Neural cell (in vitro differentiated cells): ENCODE data around the gene OGA. TPM values are rescaled to one million over a fixed set of nuclear protein-coding genes. Genes with fewer than 3 reads are reported as not detected.

Experiments
- H2AFZ ChIP-seq: fragments of 200-600, 300-800 bp; sonication (generic), shearing (Covaris generic); 2 replicates; pipeline ENCODE4 v1.6.0; 2014; ENCODE audit warnings: low read depth, mild to moderate bottlenecking, antibody characterized with exemption, low read length, moderate library complexity
- H3F3A ChIP-seq: fragments of 200-600 bp; shearing (Covaris generic); 2 replicates; pipeline ENCODE4 v1.6.1; 2016; ENCODE audit warnings: mild to moderate bottlenecking, moderate library complexity, mixed read lengths, antibody characterized with exemption, low read length; ENCODE audit not compliant: insufficient read depth, poor library complexity, severe bottlenecking
- H3K27ac ChIP-seq: fragments of 200-600, 300-800 bp; sonication (generic), shearing (Covaris generic); 2 replicates; pipeline ENCODE4 v1.5.1; 2014; ENCODE audit warnings: mild to moderate bottlenecking, low read length, moderate library complexity
- H3K27me3 ChIP-seq: fragments of 300-800, 200-600 bp; sonication (generic), shearing (Covaris generic); 2 replicates; pipeline ENCODE4 v1.6.0; 2014; ENCODE audit warnings: mild to moderate bottlenecking, low read depth, low read length, moderate library complexity; ENCODE audit not compliant: insufficient read depth
- H3K36me3 ChIP-seq: fragments of 300-800, 200-600 bp; sonication (generic), shearing (Covaris generic); 2 replicates; pipeline ENCODE4 v1.5.1; 2014; ENCODE audit warnings: mild to moderate bottlenecking, antibody characterized with exemption, low read length, moderate library complexity; ENCODE audit not compliant: insufficient read depth
- H3K4me2 ChIP-seq: fragments of 300-800, 200-600 bp; sonication (generic), shearing (Covaris generic); 2 replicates; pipeline ENCODE4 v1.6.0; 2014; ENCODE audit warnings: mild to moderate bottlenecking, low read length
- H3K4me3 ChIP-seq: fragments of 300-800, 200-600 bp; sonication (generic), shearing (Covaris generic); 2 replicates; pipeline ENCODE4 v1.5.1; 2014; ENCODE audit warnings: mild to moderate bottlenecking, low read length, moderate library complexity
- H3K79me2 ChIP-seq: fragments of 200-600 bp; shearing (Covaris generic); replicated peaks from 2 replicates; pipeline ENCODE4 v1.6.0; 2014; ENCODE audit warnings: mild to moderate bottlenecking, low read length, moderate library complexity; ENCODE audit not compliant: insufficient read depth
- H3K9ac ChIP-seq: fragments of 300-800, 200-600 bp; sonication (generic), shearing (Covaris generic); 2 replicates; pipeline ENCODE4 v1.6.1; 2016; ENCODE audit warnings: mild to moderate bottlenecking, low read length, mixed read lengths
- H3K9me2 ChIP-seq: fragments of 200-600 bp; shearing (Covaris generic); 2 replicates; pipeline ENCODE4 v1.6.1; 2016; ENCODE audit warnings: mild to moderate bottlenecking, low read length, mixed read lengths; ENCODE audit not compliant: insufficient read depth
- H3K9me3 ChIP-seq: fragments of 200-600, 300-800 bp; sonication (generic), shearing (Covaris generic); 2 replicates; pipeline ENCODE4 v1.6.1; 2016; ENCODE audit warnings: mild to moderate bottlenecking, mixed run types, low read length, moderate library complexity, mixed read lengths
- H4K20me1 ChIP-seq: fragments of 200-600 bp; shearing (Covaris generic); 2 replicates; pipeline ENCODE4 v1.6.1; 2016; ENCODE audit warnings: mild to moderate bottlenecking, mixed run types; ENCODE audit not compliant: insufficient read depth
- EP300 ChIP-seq: fragments of 450-650 bp; conservative IDR thresholded peaks from 2 replicates; pipeline ENCODE4 v1.6.1; 2014; ENCODE audit warnings: antibody characterized with exemption, mild to moderate bottlenecking, moderate library complexity; ENCODE audit not compliant: poor library complexity, severe bottlenecking
- EZH2 ChIP-seq: fragments of 200-600, 300-800 bp; shearing (Covaris generic), sonication (generic); IDR thresholded peaks from 2 replicates; pipeline ENCODE4 v1.6.1; 2014; ENCODE audit warnings: antibody characterized with exemption, low read length, borderline replicate concordance, mild to moderate bottlenecking; ENCODE audit not compliant: insufficient read depth, poor library complexity, severe bottlenecking
- MXI1 ChIP-seq: fragments of 450-650 bp; conservative IDR thresholded peaks from 2 replicates; pipeline ENCODE4 v1.6.1; 2014; ENCODE audit warnings: antibody characterized with exemption, mild to moderate bottlenecking; ENCODE audit not compliant: poor library complexity, severe bottlenecking
- POLR2AphosphoS5 ChIP-seq: IDR thresholded peaks from 2 replicates; pipeline ENCODE4 v1.6.1; 2012
- RAD21 ChIP-seq: fragments of 450-650 bp; conservative IDR thresholded peaks from 2 replicates; pipeline ENCODE4 v1.6.1; 2014; ENCODE audit warnings: antibody characterized with exemption, mild to moderate bottlenecking, moderate library complexity
- SMC3 ChIP-seq: fragments of 450-650 bp; conservative IDR thresholded peaks from 2 replicates; pipeline ENCODE4 v1.6.1; 2014; ENCODE audit warnings: antibody characterized with exemption, mild to moderate bottlenecking, moderate library complexity; ENCODE audit not compliant: poor library complexity
- TAF1 ChIP-seq: IDR thresholded peaks from 2 replicates; pipeline ENCODE4 v1.6.1; 2012; ENCODE audit warnings: low read depth
- polyA plus RNA-seq: library from polyadenylated mRNA; depleted of rRNA; stranded (reverse); fragments of >200 nt; gene quantifications from 2 replicates; pipeline ENCODE4 v1.2.3, GENCODE V29; 2014
- TF ChIP-seq, protein P1 (sequence below): fragments of 450-650 bp; IDR thresholded peaks from 2 replicates; pipeline ENCODE4 v1.5.1; 2014; ENCODE audit warnings: antibody characterized with exemption, mild to moderate bottlenecking, moderate library complexity; ENCODE audit not compliant: poor library complexity, severe bottlenecking
- TF ChIP-seq, protein P2 (sequence below): IDR thresholded peaks from 2 replicates; pipeline ENCODE4 v1.6.1; 2012; ENCODE audit warnings: borderline replicate concordance

OGA gene
- polyA plus RNA-seq, 1 donor from 2014 or later, result 357 TPM

DNA sequence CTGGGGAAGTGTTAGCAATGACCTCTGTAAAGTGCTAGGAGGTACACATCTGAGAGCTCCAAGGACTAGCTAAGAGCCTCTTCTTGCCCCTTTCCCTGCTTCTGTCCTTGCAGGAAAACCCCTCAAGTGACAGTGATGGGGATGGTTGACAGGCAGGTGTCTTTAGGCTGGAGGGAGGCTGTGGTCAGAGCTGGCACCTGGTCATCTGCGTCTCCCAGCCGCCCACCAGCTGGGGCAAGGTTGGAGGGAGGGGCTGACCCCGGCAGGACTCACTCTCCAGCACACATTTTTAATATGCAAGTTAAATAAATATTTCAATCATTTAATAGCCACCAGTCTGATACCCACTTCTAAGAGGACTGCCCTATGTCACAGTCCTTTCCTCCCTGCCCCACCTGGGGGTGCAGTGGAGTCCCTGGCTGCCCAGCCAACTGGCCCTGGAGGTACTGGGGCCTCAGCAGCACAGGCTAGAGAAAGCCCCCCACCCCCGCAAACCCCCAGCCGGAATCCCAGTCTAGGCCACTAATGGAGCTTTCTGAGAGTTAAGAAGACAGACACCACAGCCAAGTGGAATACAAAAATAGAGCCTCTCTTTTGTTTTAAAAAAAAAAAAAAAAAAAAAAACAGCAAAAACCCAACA is 48.6 kb downstream of the OGA start:
- H3F3A ChIP-seq, result no peaks in the 10 kb centered on the region
- H3K27me3 ChIP-seq, result peaks cover 33% of the 10 kb centered on the region
- no peaks in the 10 kb centered on the region for H3K79me2 ChIP-seq
- no peaks in the 10 kb centered on the region for H4K20me1 ChIP-seq
- no peaks in the 10 kb centered on the region for H3K9me2 ChIP-seq
- no peak overlapping the region for H2AFZ ChIP-seq
- TF ChIP-seq, protein P1, sequence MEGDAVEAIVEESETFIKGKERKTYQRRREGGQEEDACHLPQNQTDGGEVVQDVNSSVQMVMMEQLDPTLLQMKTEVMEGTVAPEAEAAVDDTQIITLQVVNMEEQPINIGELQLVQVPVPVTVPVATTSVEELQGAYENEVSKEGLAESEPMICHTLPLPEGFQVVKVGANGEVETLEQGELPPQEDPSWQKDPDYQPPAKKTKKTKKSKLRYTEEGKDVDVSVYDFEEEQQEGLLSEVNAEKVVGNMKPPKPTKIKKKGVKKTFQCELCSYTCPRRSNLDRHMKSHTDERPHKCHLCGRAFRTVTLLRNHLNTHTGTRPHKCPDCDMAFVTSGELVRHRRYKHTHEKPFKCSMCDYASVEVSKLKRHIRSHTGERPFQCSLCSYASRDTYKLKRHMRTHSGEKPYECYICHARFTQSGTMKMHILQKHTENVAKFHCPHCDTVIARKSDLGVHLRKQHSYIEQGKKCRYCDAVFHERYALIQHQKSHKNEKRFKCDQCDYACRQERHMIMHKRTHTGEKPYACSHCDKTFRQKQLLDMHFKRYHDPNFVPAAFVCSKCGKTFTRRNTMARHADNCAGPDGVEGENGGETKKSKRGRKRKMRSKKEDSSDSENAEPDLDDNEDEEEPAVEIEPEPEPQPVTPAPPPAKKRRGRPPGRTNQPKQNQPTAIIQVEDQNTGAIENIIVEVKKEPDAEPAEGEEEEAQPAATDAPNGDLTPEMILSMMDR, result no peak
- no peak for TF ChIP-seq RAD21
- TF ChIP-seq MXI1, result no peak
- TF ChIP-seq POLR2AphosphoS5, result no peak
- TF ChIP-seq SMC3, result no peak
- no peak for TF ChIP-seq EP300
- no peak for TF ChIP-seq EZH2
- TF ChIP-seq TAF1, result no peak
- TF ChIP-seq, protein P2, sequence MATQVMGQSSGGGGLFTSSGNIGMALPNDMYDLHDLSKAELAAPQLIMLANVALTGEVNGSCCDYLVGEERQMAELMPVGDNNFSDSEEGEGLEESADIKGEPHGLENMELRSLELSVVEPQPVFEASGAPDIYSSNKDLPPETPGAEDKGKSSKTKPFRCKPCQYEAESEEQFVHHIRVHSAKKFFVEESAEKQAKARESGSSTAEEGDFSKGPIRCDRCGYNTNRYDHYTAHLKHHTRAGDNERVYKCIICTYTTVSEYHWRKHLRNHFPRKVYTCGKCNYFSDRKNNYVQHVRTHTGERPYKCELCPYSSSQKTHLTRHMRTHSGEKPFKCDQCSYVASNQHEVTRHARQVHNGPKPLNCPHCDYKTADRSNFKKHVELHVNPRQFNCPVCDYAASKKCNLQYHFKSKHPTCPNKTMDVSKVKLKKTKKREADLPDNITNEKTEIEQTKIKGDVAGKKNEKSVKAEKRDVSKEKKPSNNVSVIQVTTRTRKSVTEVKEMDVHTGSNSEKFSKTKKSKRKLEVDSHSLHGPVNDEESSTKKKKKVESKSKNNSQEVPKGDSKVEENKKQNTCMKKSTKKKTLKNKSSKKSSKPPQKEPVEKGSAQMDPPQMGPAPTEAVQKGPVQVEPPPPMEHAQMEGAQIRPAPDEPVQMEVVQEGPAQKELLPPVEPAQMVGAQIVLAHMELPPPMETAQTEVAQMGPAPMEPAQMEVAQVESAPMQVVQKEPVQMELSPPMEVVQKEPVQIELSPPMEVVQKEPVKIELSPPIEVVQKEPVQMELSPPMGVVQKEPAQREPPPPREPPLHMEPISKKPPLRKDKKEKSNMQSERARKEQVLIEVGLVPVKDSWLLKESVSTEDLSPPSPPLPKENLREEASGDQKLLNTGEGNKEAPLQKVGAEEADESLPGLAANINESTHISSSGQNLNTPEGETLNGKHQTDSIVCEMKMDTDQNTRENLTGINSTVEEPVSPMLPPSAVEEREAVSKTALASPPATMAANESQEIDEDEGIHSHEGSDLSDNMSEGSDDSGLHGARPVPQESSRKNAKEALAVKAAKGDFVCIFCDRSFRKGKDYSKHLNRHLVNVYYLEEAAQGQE, result no peak
- no peak overlapping the region for H3K4me3 ChIP-seq
- no peak overlapping the region for H3K4me2 ChIP-seq
- H3K27ac ChIP-seq, result no peak overlapping the region
- no peak overlapping the region for H3K9ac ChIP-seq
- no peaks in the 10 kb centered on the region for H3K9me3 ChIP-seq
- H3K36me3 ChIP-seq, result no peaks in the 10 kb centered on the region

DNA sequence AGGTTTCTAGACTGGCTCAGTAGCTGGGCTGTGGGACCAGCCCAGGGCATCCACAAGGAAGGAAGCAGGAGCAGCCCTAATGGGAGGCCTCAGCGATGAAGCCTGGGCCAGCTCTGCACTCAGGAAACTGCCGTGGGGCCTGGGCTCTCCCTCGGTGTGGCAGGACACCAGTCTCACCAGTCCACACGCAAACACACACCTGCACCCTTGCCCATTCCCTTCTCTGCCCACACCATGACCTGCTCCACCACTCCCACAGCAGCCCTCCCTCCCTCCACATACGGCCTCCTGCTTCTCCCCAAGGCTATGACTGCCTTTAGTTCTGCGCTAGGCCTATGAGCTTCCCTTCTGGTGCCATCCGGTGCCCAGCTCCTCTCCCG is 49.5 kb downstream of the OGA start:
- Histone ChIP-seq H3K9me3 (no peaks in the 10 kb centered on the region), H2AFZ (no peak overlapping the region), H3K79me2 (no peaks in the 10 kb centered on the region), H3K9ac (no peak overlapping the region), H3K4me3 (no peak overlapping the region), H3K9me2 (no peaks in the 10 kb centered on the region), H3K27ac (no peak overlapping the region), H3K4me2 (no peak overlapping the region), H3K27me3 (peaks cover 24% of the 10 kb centered on the region), H3K36me3 (no peaks in the 10 kb centered on the region), H3F3A (no peaks in the 10 kb centered on the region), H4K20me1 (no peaks in the 10 kb centered on the region)
- TF ChIP-seq POLR2AphosphoS5 (no peak), MXI1 (no peak), SMC3 (no peak), EZH2 (no peak), TAF1 (no peak), RAD21 (no peak), EP300 (no peak)
- TF ChIP-seq, protein P1, result no peak
- TF ChIP-seq, protein P2, result no peak
